IPS DF 6.9 (cell line): ENCODE data around the gene KDSR.
"Not testable (repeated sequence)": the region's sequence is repeated elsewhere in the genome, so short reads cannot be mapped to it uniquely, and the experiment has no call there.

ENCODE experiments used
- DNase-seq: peaks from one replicate; pipeline ENCODE4 v3.0.0-alpha.2; 2013; ENCODE audit warnings: low read depth, low spot score
- H3K27ac ChIP-seq: one replicate; pipeline ENCODE4 v1.5.1; 2013; ENCODE audit warnings: low read length, control low read depth
- H3K27me3 ChIP-seq: 2 replicates; pipeline ENCODE4 v1.6.1; 2013; ENCODE audit warnings: mild to moderate bottlenecking, low read length; ENCODE audit not compliant: control insufficient read depth, insufficient read depth
- H3K36me3 ChIP-seq: 2 replicates; pipeline ENCODE4 v1.6.1; 2013; ENCODE audit warnings: low read length; ENCODE audit not compliant: control insufficient read depth, insufficient read depth
- H3K4me1 ChIP-seq: 2 replicates; pipeline ENCODE4 v1.6.1; 2013; ENCODE audit warnings: low read length; ENCODE audit not compliant: control insufficient read depth, insufficient read depth
- H3K4me3 ChIP-seq: 2 replicates; pipeline ENCODE4 v1.5.1; 2013; ENCODE audit warnings: mild to moderate bottlenecking, low read length
- H3K9me3 ChIP-seq: 2 replicates; pipeline ENCODE4 v1.6.1; 2013; ENCODE audit warnings: low read length, inconsistent platforms; ENCODE audit not compliant: control insufficient read depth, insufficient read depth
- WGBS: extraction: QIAGEN DNeasy Blood & Tissue Kit; methylation state at CpG from one replicate; pipeline ENCODE4 v1.1.7; 2013; ENCODE audit warnings: mixed read lengths, missing lambda C conversion rate; ENCODE audit not compliant: insufficient read length, insufficient coverage; 5-methylcytosine and 5-hydroxymethylcytosine counted together

The KDSR gene

GRCh38 chr18:63366213-63367052, 573 bp downstream of the KDSR start:
- peak; percentile 18 for DNase-seq
- H3K4me3 ChIP-seq = peak overlapping the region; percentile 76; the same call in 1 of the 2 replicates
- peaks cover 4% of the 10 kb centered on the region; the same call in 1 of the 2 replicates for H3K36me3 ChIP-seq
- H3K27ac ChIP-seq = no peak overlapping the region
- no peaks in the 10 kb centered on the region; the same call in 1 of the 2 replicates for H3K27me3 ChIP-seq
- no peaks in the 10 kb centered on the region for H3K4me1 ChIP-seq
- WGBS = no CpG with 5 or more reads among the region's 65 CpGs
- H3K9me3 ChIP-seq = no peaks in the 10 kb centered on the region

DNA sequence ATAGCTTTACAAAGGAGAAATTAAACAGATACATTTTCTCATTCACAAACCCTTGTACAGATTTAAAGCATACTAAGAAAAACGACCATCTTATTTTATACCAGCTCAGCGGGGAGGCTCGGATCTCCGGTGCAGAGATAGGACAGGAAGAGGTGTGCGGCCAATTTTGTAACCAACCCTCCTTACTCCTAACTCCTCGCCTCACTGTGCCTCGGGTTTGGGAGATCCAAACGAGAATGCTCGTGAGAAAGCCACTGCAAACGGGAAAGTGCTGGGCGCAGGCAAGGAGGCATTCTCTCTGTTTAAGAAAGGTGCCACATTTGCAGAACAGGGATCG, 1.2 kb downstream of the KDSR start:
- no peak for DNase-seq
- no peak overlapping the region for H3K27ac ChIP-seq
- peaks cover 4% of the 10 kb centered on the region; the same call in 1 of the 2 replicates for H3K36me3 ChIP-seq

DNA sequence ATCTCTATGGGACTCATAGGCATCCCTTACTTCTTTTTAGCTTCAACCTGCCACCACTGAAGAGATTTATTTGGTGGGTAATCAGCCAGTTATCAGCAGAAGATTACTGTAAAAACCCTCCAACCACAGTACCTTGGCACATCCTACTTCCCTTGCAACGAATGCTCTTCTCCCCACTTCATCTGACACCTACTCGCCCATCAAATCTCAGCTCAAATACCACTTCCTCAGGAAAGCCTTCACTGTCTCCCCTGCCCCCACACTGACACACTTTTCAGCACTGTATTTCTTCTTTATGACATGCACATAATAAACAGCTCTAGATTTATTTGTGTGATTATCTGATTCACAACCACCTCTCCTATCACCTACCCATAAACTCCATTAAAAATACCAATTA, 3.1 kb downstream of the KDSR start:
- no peak for DNase-seq
- H3K27me3 ChIP-seq = no peaks in the 10 kb centered on the region
- no peak overlapping the region for H3K27ac ChIP-seq
- no peaks in the 10 kb centered on the region for H3K9me3 ChIP-seq
- WGBS = no CpG with 5 or more reads among the region's 2 CpGs
- H3K4me3 ChIP-seq = no peak overlapping the region
- peaks cover 4% of the 10 kb centered on the region; the same call in 1 of the 2 replicates for H3K36me3 ChIP-seq
- no peaks in the 10 kb centered on the region for H3K4me1 ChIP-seq

More for the DNA sequence above, 1.2 kb downstream of the KDSR start:
- H3K4me1 ChIP-seq = no peaks in the 10 kb centered on the region
- peak overlapping the region; percentile 76; the same call in 1 of the 2 replicates for H3K4me3 ChIP-seq
- H3K27me3 ChIP-seq = no peaks in the 10 kb centered on the region; the same call in 1 of the 2 replicates
- no peaks in the 10 kb centered on the region for H3K9me3 ChIP-seq
- no CpG with 5 or more reads among the region's 12 CpGs for WGBS

DNA sequence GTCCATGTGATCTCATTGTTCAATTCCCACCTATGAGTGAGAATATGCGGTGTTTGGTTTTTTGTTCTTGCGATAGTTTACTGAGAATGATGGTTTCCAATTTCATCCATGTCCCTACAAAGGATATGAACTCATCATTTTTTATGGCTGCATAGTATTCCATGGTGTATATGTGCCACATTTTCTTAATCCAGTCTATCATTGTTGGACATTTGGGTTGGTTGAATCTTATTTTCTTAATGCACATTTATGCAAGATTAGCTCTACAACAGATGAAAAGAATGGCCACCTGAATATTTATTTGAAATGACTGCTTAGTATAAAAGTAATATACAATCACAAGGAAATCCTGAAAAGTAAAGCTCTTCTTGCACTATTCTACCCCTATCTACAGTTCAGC, 3.6 kb downstream of the KDSR start:
- no CpG with 5 or more reads among the region's 2 CpGs for WGBS
- DNase-seq, H3K4me1 ChIP-seq, H3K9me3 ChIP-seq, H3K36me3 ChIP-seq, H3K27me3 ChIP-seq, H3K4me3 ChIP-seq, H3K27ac ChIP-seq: not testable (repeated sequence)

GRCh38 chr18:63356272-63356896, 10.6 kb downstream of the KDSR start:
- Histone ChIP-seq H3K27ac (no peak overlapping the region), H3K27me3 (no peaks in the 10 kb centered on the region), H3K4me3 (no peak overlapping the region), H3K36me3 (peaks cover 12% of the 10 kb centered on the region; the same call in 1 of the 2 replicates), H3K4me1 (no peaks in the 10 kb centered on the region), H3K9me3 (no peaks in the 10 kb centered on the region)
- no CpG with 5 or more reads among the region's 7 CpGs for WGBS
- no peak for DNase-seq

DNA sequence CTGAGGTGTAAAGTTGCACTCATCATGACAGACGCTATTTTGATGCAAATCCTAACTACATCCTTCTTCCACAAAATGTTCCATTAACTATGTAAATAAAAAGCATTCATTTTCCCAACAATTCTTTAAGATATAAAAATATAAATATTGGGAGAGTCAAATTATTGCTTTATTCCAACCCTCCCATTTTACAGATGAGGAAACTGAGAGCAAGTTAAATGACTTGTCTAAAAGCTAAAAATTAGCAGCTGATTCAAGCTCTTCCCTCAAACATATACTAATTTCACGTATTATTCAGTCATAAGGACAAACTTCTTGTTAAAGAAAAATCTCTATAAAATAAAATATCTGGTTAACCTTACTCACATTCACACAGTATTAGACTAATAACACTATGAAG, 16.8 kb downstream of the KDSR start:
- Histone ChIP-seq H3K36me3 (peaks cover 14% of the 10 kb centered on the region; the same call in 1 of the 2 replicates), H3K4me1 (no peaks in the 10 kb centered on the region), H3K4me3 (no peak overlapping the region), H3K27me3 (no peaks in the 10 kb centered on the region), H3K27ac (no peak overlapping the region), H3K9me3 (no peaks in the 10 kb centered on the region)
- WGBS = no CpG with 5 or more reads among the region's 2 CpGs
- DNase-seq = no peak

DNA sequence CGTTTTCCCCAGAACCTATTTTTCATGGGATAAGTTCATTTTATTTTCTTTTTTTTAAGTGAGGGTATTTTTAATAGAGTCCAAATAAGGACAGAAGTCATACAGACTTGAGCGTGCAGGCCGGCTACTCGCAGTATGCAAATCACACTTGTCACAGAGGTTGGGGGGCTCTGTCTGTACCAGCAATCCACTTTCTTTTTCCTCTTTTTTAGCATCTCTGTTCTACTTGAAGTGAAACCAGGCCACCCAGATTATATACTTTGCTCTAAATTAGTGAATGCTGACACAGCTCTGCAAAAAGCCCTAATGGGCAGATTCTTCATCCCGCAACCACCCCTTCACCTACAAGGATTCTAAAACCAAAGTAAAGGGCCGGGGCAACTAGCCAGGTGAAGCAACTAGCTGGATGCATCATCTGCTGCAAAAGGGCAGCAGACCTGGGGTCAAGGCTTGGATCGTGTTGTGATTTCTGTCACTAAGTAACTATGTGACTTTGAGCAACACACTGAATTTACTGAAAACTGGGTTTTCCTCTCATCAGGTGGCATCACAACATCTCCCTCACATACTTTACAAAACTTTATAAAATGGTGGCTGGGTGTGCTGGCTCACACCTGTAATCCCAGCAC, 18.4 kb downstream of the KDSR start:
- Histone ChIP-seq H3K4me3 (no peak overlapping the region), H3K27me3 (no peaks in the 10 kb centered on the region), H3K4me1 (no peaks in the 10 kb centered on the region), H3K27ac (no peak overlapping the region), H3K9me3 (no peaks in the 10 kb centered on the region), H3K36me3 (peaks cover 9% of the 10 kb centered on the region; the same call in 1 of the 2 replicates)
- DNase-seq = no peak
- WGBS = no CpG with 5 or more reads among the region's 7 CpGs

GRCh38 chr18:63346480-63347183, 20.4 kb downstream of the KDSR start:
- WGBS = no CpG with 5 or more reads among the region's 7 CpGs
- Histone ChIP-seq H3K27me3 (no peaks in the 10 kb centered on the region), H3K4me1 (no peaks in the 10 kb centered on the region), H3K4me3 (no peak overlapping the region), H3K27ac (no peak overlapping the region), H3K36me3 (peaks cover 8% of the 10 kb centered on the region; the same call in 1 of the 2 replicates), H3K9me3 (no peaks in the 10 kb centered on the region)
- no peak for DNase-seq

DNA sequence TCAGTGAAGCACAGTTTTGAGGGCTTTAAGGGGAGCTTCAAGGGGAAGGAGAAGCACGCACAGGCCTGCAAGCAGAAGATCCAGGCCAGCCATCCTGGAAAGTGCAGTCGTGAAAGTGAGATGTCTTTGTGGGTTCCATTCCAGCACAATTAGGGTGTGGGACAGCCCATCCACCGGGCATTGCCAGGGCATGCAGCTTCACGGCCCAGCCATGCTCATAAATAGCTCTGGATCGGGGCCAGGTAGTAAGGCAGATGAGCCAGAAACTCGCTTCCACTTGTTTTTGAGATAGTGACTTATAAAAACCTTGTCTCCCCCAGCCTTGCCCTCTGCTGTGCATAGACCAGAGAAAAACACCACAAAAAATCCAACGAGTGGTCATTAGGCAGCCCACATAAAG, 21.0 kb downstream of the KDSR start:
- Histone ChIP-seq H3K36me3 (peaks cover 8% of the 10 kb centered on the region; the same call in 1 of the 2 replicates), H3K27ac (no peak overlapping the region), H3K9me3 (no peaks in the 10 kb centered on the region), H3K4me1 (no peaks in the 10 kb centered on the region), H3K27me3 (no peaks in the 10 kb centered on the region), H3K4me3 (no peak overlapping the region)
- no CpG with 5 or more reads among the region's 7 CpGs for WGBS
- no peak for DNase-seq

DNA sequence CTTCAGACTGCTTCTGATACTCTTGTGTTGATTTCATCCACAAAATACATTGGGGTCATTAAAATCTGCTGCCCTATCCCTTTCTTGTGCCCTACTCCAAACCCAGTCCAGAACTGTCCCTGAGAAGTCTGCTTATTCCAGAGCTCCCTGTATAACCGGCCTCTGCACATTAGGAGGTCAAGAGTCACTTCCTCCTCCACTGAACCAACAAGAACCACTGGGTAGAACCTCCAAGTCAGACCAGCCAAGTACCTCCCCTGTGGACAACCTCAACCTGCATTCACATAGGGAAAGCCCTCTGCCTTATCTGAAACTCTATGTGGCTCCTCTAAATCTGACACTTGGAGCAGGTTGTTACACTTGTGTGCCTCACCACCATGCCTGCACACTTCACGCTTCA, 22.1 kb downstream of the KDSR start:
- WGBS = no CpG with 5 or more reads among the region's 2 CpGs

More for the DNA sequence above, 22.1 kb downstream of the KDSR start:
- Histone ChIP-seq H3K4me3 (no peak overlapping the region), H3K4me1 (no peaks in the 10 kb centered on the region), H3K9me3 (no peaks in the 10 kb centered on the region), H3K36me3 (peaks cover 5% of the 10 kb centered on the region; the same call in 1 of the 2 replicates), H3K27me3 (no peaks in the 10 kb centered on the region), H3K27ac (no peak overlapping the region)
- DNase-seq = no peak
